Astrocyte of the hippocampus (primary cell): ENCODE results near the gene FARSB.
A peak's percentile ranks its signal among the peaks of the same experiment; 100 is the strongest.
"Not testable (repeated sequence)": the region's sequence is repeated elsewhere in the genome, so short reads cannot be mapped to it uniquely, and the experiment has no call there.

Source experiments
- DNase-seq: peaks from one replicate; pipeline ENCODE4 v3.0.0; 2011; ENCODE audit warnings: low read depth, low spot score

FARSB gene

GRCh38 chr2:222604749-222605515 lies 51.0 kb downstream of the FARSB start:
- no peak for DNase-seq

GRCh38 chr2:222603501-222603900 lies 52.4 kb downstream of the FARSB start:
- no peak for DNase-seq

GRCh38 chr2:222598611-222599010 lies 57.3 kb downstream of the FARSB start:
- DNase-seq = no peak

GRCh38 chr2:222595581-222595980 lies 60.3 kb downstream of the FARSB start:
- peak; percentile 46 for DNase-seq

- DNase-seq = peak; percentile 54
These were observed 61.2 kb downstream of the FARSB start for GRCh38 chr2:222594679-222595078.

- no peak for DNase-seq
These were observed 63.7 kb downstream of the FARSB start for GRCh38 chr2:222592176-222592575.

GRCh38 chr2:222591661-222592060 lies 64.2 kb downstream of the FARSB start:
- no peak for DNase-seq

- DNase-seq = not testable (repeated sequence)
These were observed 71.3 kb downstream of the FARSB start for GRCh38 chr2:222584589-222584988.

GRCh38 chr2:222582928-222583327 lies 73.0 kb downstream of the FARSB start:
- DNase-seq = no peak

- DNase-seq = no peak
These were observed 78.6 kb downstream of the FARSB start for GRCh38 chr2:222577341-222577740.

GRCh38 chr2:222576171-222577081 lies 79.5 kb downstream of the FARSB start:
- no peak for DNase-seq

GRCh38 chr2:222575618-222576017 lies 80.3 kb downstream of the FARSB start:
- DNase-seq = no peak

- DNase-seq = peak; percentile 84
These were observed 83.1 kb downstream of the FARSB start for GRCh38 chr2:222572751-222573174.

GRCh38 chr2:222572264-222572721 lies 83.6 kb downstream of the FARSB start:
- DNase-seq = no peak

- no peak for DNase-seq
These were observed 86.1 kb downstream of the FARSB start for GRCh38 chr2:222569826-222570225.

- peak; percentile 74 for DNase-seq
These were observed 87.0 kb downstream of the FARSB start for GRCh38 chr2:222568865-222569264.

GRCh38 chr2:222566229-222566628 lies 89.7 kb downstream of the FARSB start:
- no peak for DNase-seq

GRCh38 chr2:222563936-222564335 lies 92.0 kb downstream of the FARSB start:
- DNase-seq = no peak

- no peak for DNase-seq
These were observed 92.7 kb downstream of the FARSB start for GRCh38 chr2:222563106-222563718.

- peak; percentile 66 for DNase-seq
These were observed 93.9 kb downstream of the FARSB start for GRCh38 chr2:222561817-222562645.

- no peak for DNase-seq
These were observed 94.7 kb downstream of the FARSB start for GRCh38 chr2:222561151-222561550.
